ENCODE measurements around the gene GPR162. TPM values are rescaled to one million over a fixed set of nuclear protein-coding genes. Genes with fewer than 3 reads are reported as not detected.

The GPR162 gene
- total and polyA plus RNA-seq, 2 of the 4 experiments (the other 2 are of a cell fraction) = 2.9 to 6.0 TPM

DNA sequence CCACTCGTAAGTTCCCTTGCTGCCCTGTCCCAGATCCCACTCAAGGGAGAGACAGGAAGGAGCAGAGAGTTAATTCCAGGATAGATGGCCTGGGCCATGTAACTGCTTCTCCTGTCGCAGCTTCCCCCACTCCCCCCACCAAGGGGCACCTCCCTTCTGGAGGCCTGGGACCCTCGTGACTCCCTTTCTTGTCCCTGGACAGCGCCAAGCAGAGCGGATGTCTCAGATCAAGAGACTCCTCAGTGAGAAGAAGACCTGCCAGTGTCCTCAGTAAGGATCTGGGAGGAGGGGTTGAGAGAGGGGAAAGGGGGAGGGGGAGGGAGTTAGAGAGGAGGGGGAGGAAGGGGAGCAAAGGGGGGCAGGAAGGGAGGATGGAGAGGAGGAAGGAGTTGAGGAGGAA lies 3.0 kb upstream of the GPR162 start:
- Histone ChIP-seq H4K91ac (ENCODE audit: insufficient read depth, low read depth, low read length) (no peak overlapping the region), H2BK20ac (ENCODE audit: low read depth, low read length) (no peak overlapping the region), H4K8ac (ENCODE audit: low read depth in 2 of 2, low read length in 2 of 2) (no peak overlapping the region), H3K56ac (ENCODE audit: extremely low read depth, insufficient read depth, low read length) (no peak overlapping the region), H3K23ac (ENCODE audit: low read depth, low read length) (no peak overlapping the region), H3K4me1 (ENCODE audit: control insufficient read depth, insufficient read depth, low read length) (peaks cover 10% of the 10 kb centered on the region; the same call in 1 of the 2 replicates), H2BK120ac (ENCODE audit: low read depth, low read length) (no peak overlapping the region), H3K9me1 (ENCODE audit: insufficient read depth, low read length) (peaks cover 4% of the 10 kb centered on the region; the same call in 1 of the 2 replicates), H3K79me1 (ENCODE audit: low read depth in 1 of 2, low read length in 2 of 2) (peaks cover 0 to 3% of the 10 kb centered on the region in 2 experiments; a peak in 1 of 4 replicates), H3K9ac (ENCODE audit: low read depth, low read length) (no peak overlapping the region), H3K27me3 (ENCODE audit: control insufficient read depth, insufficient read depth, low read length) (peaks cover 4% of the 10 kb centered on the region; the same call in 1 of the 2 replicates), H3K36me3 (ENCODE audit: control insufficient read depth, insufficient read depth, low read length) (peaks cover 3% of the 10 kb centered on the region), H3K4ac (ENCODE audit: low read depth, low read length) (no peak overlapping the region), H3K14ac (replicated peaks; ENCODE audit: low read depth, low read length) (no peak overlapping the region), H2AFZ (replicated peaks; ENCODE audit: low read length, poor library complexity) (no peak overlapping the region), H3K4me2 (ENCODE audit: low read depth, low read length) (no peak overlapping the region), H3K4me3 (ENCODE audit: insufficient read depth, low read depth, low read length) (no peak overlapping the region), H3K27ac (ENCODE audit: insufficient read depth, low read length) (no peak overlapping the region), H3K9me3 (ENCODE audit: control insufficient read depth, insufficient read depth, low read length) (no peaks in the 10 kb centered on the region), H4K5ac (ENCODE audit: low read depth, low read length) (no peak overlapping the region), H3K18ac (ENCODE audit: low read depth, low read length) (no peak overlapping the region), H2AK5ac (ENCODE audit: low read depth, low read length) (no peak overlapping the region), H2BK5ac (ENCODE audit: low read depth, low read length, poor library complexity, severe bottlenecking) (no peak overlapping the region), H2AK9ac (replicated peaks; ENCODE audit: low read depth, low read length, poor library complexity) (no peak overlapping the region), H2BK15ac (ENCODE audit: low read depth, low read length) (no peak overlapping the region), H4K20me1 (ENCODE audit: insufficient read depth, low read length) (no peaks in the 10 kb centered on the region)
- BruUV-seq (replicated peaks) = no TSS peak
- ATAC-seq (ENCODE audit: low read depth) = no peak
- in situ Hi-C loops (cut with MboI; ENCODE audit: low sequenced_read_pairs) = no loop called here
- TF ChIP-seq FOS (IDR thresholded peaks at IDR 0.05; ENCODE audit: low read depth, low read length) (no peak), MXI1 (IDR thresholded peaks at IDR 0.05; ENCODE audit: borderline replicate concordance, low read depth, low read length) (no peak)
- TF ChIP-seq, protein P1, sequence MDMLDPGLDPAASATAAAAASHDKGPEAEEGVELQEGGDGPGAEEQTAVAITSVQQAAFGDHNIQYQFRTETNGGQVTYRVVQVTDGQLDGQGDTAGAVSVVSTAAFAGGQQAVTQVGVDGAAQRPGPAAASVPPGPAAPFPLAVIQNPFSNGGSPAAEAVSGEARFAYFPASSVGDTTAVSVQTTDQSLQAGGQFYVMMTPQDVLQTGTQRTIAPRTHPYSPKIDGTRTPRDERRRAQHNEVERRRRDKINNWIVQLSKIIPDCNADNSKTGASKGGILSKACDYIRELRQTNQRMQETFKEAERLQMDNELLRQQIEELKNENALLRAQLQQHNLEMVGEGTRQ (IDR thresholded peaks at IDR 0.05; ENCODE audit: low read depth, low read length) = no peak
- TF ChIP-seq, protein P2, sequence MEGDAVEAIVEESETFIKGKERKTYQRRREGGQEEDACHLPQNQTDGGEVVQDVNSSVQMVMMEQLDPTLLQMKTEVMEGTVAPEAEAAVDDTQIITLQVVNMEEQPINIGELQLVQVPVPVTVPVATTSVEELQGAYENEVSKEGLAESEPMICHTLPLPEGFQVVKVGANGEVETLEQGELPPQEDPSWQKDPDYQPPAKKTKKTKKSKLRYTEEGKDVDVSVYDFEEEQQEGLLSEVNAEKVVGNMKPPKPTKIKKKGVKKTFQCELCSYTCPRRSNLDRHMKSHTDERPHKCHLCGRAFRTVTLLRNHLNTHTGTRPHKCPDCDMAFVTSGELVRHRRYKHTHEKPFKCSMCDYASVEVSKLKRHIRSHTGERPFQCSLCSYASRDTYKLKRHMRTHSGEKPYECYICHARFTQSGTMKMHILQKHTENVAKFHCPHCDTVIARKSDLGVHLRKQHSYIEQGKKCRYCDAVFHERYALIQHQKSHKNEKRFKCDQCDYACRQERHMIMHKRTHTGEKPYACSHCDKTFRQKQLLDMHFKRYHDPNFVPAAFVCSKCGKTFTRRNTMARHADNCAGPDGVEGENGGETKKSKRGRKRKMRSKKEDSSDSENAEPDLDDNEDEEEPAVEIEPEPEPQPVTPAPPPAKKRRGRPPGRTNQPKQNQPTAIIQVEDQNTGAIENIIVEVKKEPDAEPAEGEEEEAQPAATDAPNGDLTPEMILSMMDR (conservative IDR thresholded peaks at IDR 0.05; ENCODE audit: low read depth, low read length) = no peak
- dilution Hi-C loops (cut with HindIII; ENCODE audit: low sequenced_read_pairs, unreplicated experiment) = no loop called here
- no peak for DNase-seq
- POLR2A ChIA-PET (ENCODE audit: unreplicated experiment) = no interaction called here
- WGBS, 2 experiments (ENCODE audit: extremely low coverage in 2 of 2, insufficient read length in 1 of 2) = no CpG with 5 or more reads among the region's 5 CpGs
- CTCF ChIA-PET = no interaction called here
- intact Hi-C loops (cut with micrococcal nuclease) = no loop called here

All from IMR-90 (cell line).